H9 (cell line): ENCODE data around the gene DOC2B. TPM values are rescaled to one million over a fixed set of nuclear protein-coding genes. Genes with fewer than 3 reads are reported as not detected.

Experiments
- DNase-seq: peaks from one replicate; pipeline ENCODE4 v3.0.0-alpha.2; 2017
- H2AFZ ChIP-seq: one replicate; pipeline ENCODE4 v1.6.1; 2013; ENCODE audit warnings: mild to moderate bottlenecking, low read length, control low read depth, moderate library complexity
- H2AK5ac ChIP-seq: 2 replicates; pipeline ENCODE4 v1.6.1; 2013; ENCODE audit warnings: low read length, control low read depth, mixed read lengths; ENCODE audit not compliant: insufficient read length
- H2BK120ac ChIP-seq: one replicate; pipeline ENCODE4 v1.6.1; 2013; ENCODE audit warnings: low read depth, mild to moderate bottlenecking, low read length, control low read depth, inconsistent platforms; ENCODE audit not compliant: poor library complexity, severe bottlenecking
- H2BK12ac ChIP-seq: 2 replicates; pipeline ENCODE4 v1.6.1; 2013; ENCODE audit warnings: low read length, control low read depth, mixed read lengths, low read depth; ENCODE audit not compliant: insufficient read length
- H2BK15ac ChIP-seq: 2 replicates; pipeline ENCODE4 v1.6.1; 2013; ENCODE audit warnings: low read depth, low read length, control low read depth
- H2BK20ac ChIP-seq: one replicate; pipeline ENCODE4 v1.6.1; 2013; ENCODE audit warnings: low read depth, mild to moderate bottlenecking, low read length, control low read depth, inconsistent platforms; ENCODE audit not compliant: poor library complexity, severe bottlenecking
- H2BK5ac ChIP-seq: 2 replicates; pipeline ENCODE4 v1.6.1; 2013; ENCODE audit warnings: low read length, control low read depth, mixed read lengths; ENCODE audit not compliant: insufficient read length
- H3K14ac ChIP-seq: 2 replicates; pipeline ENCODE4 v1.6.1; 2013; ENCODE audit warnings: low read length, control low read depth; ENCODE audit not compliant: insufficient read depth
- H3K18ac ChIP-seq: 2 replicates; pipeline ENCODE4 v1.6.1; 2013; ENCODE audit warnings: low read depth, mild to moderate bottlenecking, mixed read lengths, low read length, control low read depth; ENCODE audit not compliant: insufficient read length
- H3K23ac ChIP-seq: 2 replicates; pipeline ENCODE4 v1.6.1; 2013; ENCODE audit warnings: low read length, control low read depth, mixed read lengths, low read depth; ENCODE audit not compliant: insufficient read length
- H3K23me2 ChIP-seq: 2 replicates; pipeline ENCODE4 v1.6.1; 2013; ENCODE audit warnings: low read depth, mild to moderate bottlenecking, mixed read lengths, low read length, control low read depth; ENCODE audit not compliant: insufficient read length, poor library complexity, severe bottlenecking
- H3K27ac ChIP-seq: 2 replicates; pipeline ENCODE4 v1.5.1; 2013; ENCODE audit warnings: low read length, control low read depth, mixed read lengths, low read depth; ENCODE audit not compliant: insufficient read length
- H3K27me3 ChIP-seq: 2 replicates; pipeline ENCODE4 v1.6.1; 2013; ENCODE audit warnings: low read length, control low read depth, inconsistent platforms; ENCODE audit not compliant: insufficient read depth
- H3K4ac ChIP-seq: 2 replicates; pipeline ENCODE4 v1.6.1; 2013; ENCODE audit warnings: low read depth, mild to moderate bottlenecking, control low read depth, inconsistent platforms, low read length, moderate library complexity
- H3K4me1 ChIP-seq: 2 replicates; pipeline ENCODE4 v1.6.1; 2013; ENCODE audit warnings: low read length, control low read depth, inconsistent platforms; ENCODE audit not compliant: insufficient read depth
- H3K4me2 ChIP-seq: 2 replicates; pipeline ENCODE4 v1.6.1; 2013; ENCODE audit warnings: low read length, control low read depth, mixed read lengths; ENCODE audit not compliant: insufficient read length, insufficient read depth
- H3K56ac ChIP-seq: 2 replicates; pipeline ENCODE4 v1.6.1; 2013; ENCODE audit warnings: low read depth, mild to moderate bottlenecking, mixed read lengths, low read length, control low read depth; ENCODE audit not compliant: insufficient read length
- H3K79me1 ChIP-seq: 2 replicates; pipeline ENCODE4 v1.6.1; 2013; ENCODE audit warnings: low read depth, mild to moderate bottlenecking, moderate library complexity, low read length, control low read depth, inconsistent platforms; ENCODE audit not compliant: insufficient read depth, poor library complexity, severe bottlenecking
- H3K79me2 ChIP-seq: 2 replicates; pipeline ENCODE4 v1.6.1; 2013; ENCODE audit warnings: low read length, control low read depth, inconsistent platforms; ENCODE audit not compliant: insufficient read depth
- H3K9ac ChIP-seq: 2 replicates; pipeline ENCODE4 v1.6.1; 2013; ENCODE audit warnings: low read length, control low read depth, mixed read lengths; ENCODE audit not compliant: insufficient read length; ENCODE audit errors: extremely low read depth
- H3K9me3 ChIP-seq: one replicate; pipeline ENCODE4 v1.6.1; 2013; ENCODE audit warnings: low read depth, low read length, inconsistent platforms; ENCODE audit not compliant: control insufficient read depth
- H3T11ph ChIP-seq: one replicate; pipeline ENCODE4 v1.6.1; 2013; ENCODE audit warnings: mild to moderate bottlenecking, low read length, control low read depth, inconsistent platforms
- H4K20me1 ChIP-seq: one replicate; pipeline ENCODE4 v1.6.1; 2013; ENCODE audit not compliant: control insufficient read depth, insufficient read length, insufficient read depth
- H4K5ac ChIP-seq: 2 replicates; pipeline ENCODE4 v1.6.1; 2013; ENCODE audit warnings: low read depth, mild to moderate bottlenecking, mixed read lengths, low read length, control low read depth; ENCODE audit not compliant: insufficient read length
- H4K8ac ChIP-seq: replicated peaks from 2 replicates; pipeline ENCODE4 v1.6.1; 2013; ENCODE audit warnings: low read length, control low read depth, mixed read lengths, low read depth; ENCODE audit not compliant: insufficient read length
- H4K91ac ChIP-seq: 2 replicates; pipeline ENCODE4 v1.6.1; 2013; ENCODE audit warnings: low read depth, mild to moderate bottlenecking, moderate library complexity, mixed read lengths, low read length, control low read depth; ENCODE audit not compliant: insufficient read length
- H3K27ac Mint-ChIP-seq, 3 experiments: 2 replicates in 2 of 3; 3 replicates in 1 of 3; pipeline ENCODE4 v1.8.0; 2020 to 2021; ENCODE audit warnings: mixed read lengths in 3 of 3, mild to moderate bottlenecking in 1 of 3, moderate library complexity in 1 of 3
- H3K27me3 Mint-ChIP-seq: 2 replicates; pipeline ENCODE4 v1.8.0; 2021; ENCODE audit warnings: low read depth, mild to moderate bottlenecking, moderate library complexity, mixed read lengths
- H3K36me3 Mint-ChIP-seq, 3 experiments: 2 replicates in 2 of 3; 3 replicates in 1 of 3; pipeline ENCODE4 v1.8.0; 2020 to 2021; ENCODE audit warnings: low read depth in 3 of 3, mixed read lengths in 3 of 3; ENCODE audit not compliant: insufficient read depth in 1 of 3
- H3K4me1 Mint-ChIP-seq, 2 experiments: 2 replicates each; pipeline ENCODE4 v1.8.0; 2020; ENCODE audit warnings: mixed read lengths in 2 of 2
- H3K4me3 Mint-ChIP-seq, 2 experiments: 2 replicates in 1 of 2; 3 replicates in 1 of 2; pipeline ENCODE4 v1.8.0; 2020 to 2021; ENCODE audit warnings: mild to moderate bottlenecking in 2 of 2, mixed read lengths in 2 of 2, moderate library complexity in 1 of 2
- H3K9me3 Mint-ChIP-seq, 2 experiments: 2 replicates in 1 of 2; 3 replicates in 1 of 2; pipeline ENCODE4 v1.8.0; 2020; ENCODE audit warnings: mild to moderate bottlenecking in 2 of 2, mixed read lengths in 2 of 2, moderate library complexity in 1 of 2
- WGBS: extraction: QIAGEN DNeasy Blood & Tissue Kit; methylation state at CpG from one replicate; pipeline ENCODE4 v1.1.7; 2013; ENCODE audit warnings: missing lambda C conversion rate, low lambda C conversion rate, mixed read lengths; ENCODE audit not compliant: insufficient read length; ENCODE audit errors: extremely low coverage; 5-methylcytosine and 5-hydroxymethylcytosine counted together
- total RNA-seq: library from RNA; stranded (reverse); gene quantifications from 2 replicates; pipeline ENCODE4 v1.2.1, GENCODE V29; 2021
- TF ChIP-seq, protein P1 (sequence below): fragments of 200-600 bp; sonication (generic); conservative IDR thresholded peaks from 3 replicates; pipeline ENCODE4 v1.8.0; 2021; ENCODE audit warnings: antibody characterized with exemption, mild to moderate bottlenecking

The DOC2B gene
- total RNA-seq, 1 experiment from 2014 or later = 2.1 TPM

DNA sequence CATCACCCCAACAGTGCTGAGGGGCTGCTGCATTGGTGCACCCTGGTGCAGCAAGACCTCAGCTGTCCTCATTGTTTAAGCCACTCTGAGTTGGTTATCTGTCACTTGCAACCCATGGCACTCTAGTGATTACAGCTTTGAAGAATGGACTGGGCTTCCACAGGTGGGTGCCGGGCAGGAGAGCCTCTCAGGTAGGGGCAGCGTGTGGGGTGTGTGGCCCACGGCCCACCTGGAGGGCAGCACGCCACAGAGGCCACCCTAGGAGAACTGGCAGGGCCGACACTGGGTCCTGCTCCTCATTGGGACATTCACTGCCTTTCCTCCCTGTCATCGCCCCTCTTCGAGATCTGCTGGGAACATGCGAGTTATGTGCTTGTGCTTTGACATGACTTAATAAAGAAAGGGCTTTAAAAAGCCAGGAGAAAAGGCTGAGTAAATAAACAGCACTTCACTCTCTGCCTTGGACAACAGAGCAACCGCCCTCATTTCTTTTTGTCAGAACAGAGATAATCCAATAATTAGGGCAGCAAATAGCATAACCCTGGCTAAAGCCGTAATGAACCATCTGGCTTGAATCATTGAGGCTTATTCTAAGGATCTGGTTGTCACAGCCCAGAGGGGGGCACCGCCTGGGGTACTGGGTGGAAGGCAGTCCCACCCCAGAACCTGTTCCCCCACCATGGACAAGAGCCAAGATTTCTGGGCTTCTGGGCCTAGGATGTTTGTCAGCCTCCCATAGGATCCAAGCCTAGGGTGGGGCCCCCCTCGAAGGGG is 3.0 kb downstream of the DOC2B start:
- Histone ChIP-seq H2BK12ac (no peak overlapping the region), H3K9ac (no peak overlapping the region), H4K5ac (no peak overlapping the region), H3T11ph (no peak overlapping the region), H3K79me2 (no peaks in the 10 kb centered on the region), H4K91ac (no peak overlapping the region), H3K79me1 (no peaks in the 10 kb centered on the region), H3K23ac (no peak overlapping the region), H3K18ac (no peak overlapping the region), H3K56ac (no peak overlapping the region), H2BK120ac (no peak overlapping the region), H3K9me3 (no peaks in the 10 kb centered on the region), H3K14ac (no peak overlapping the region), H3K27me3 (peaks cover 11% of the 10 kb centered on the region; the same call in 1 of the 2 replicates), H4K20me1 (no peaks in the 10 kb centered on the region), H3K4me2 (no peak overlapping the region), H3K4me1 (no peaks in the 10 kb centered on the region), H2AFZ (no peak overlapping the region), H2BK5ac (no peak overlapping the region), H3K23me2 (peaks cover 4% of the 10 kb centered on the region), H3K27ac (no peak overlapping the region), H3K4ac (no peak overlapping the region), H2AK5ac (no peak overlapping the region), H2BK20ac (no peak overlapping the region), H4K8ac (no peak overlapping the region), H2BK15ac (no peak overlapping the region)
- H3K27ac Mint-ChIP-seq = peak overlapping the region in 1 of 3 experiments; percentile 44; a peak in 1 of 7 replicates
- H3K36me3 Mint-ChIP-seq = no peaks in the 10 kb centered on the region; a peak in 1 of 7 replicates
- peaks cover 55% of the 10 kb centered on the region for H3K27me3 Mint-ChIP-seq
- no CpG with 5 or more reads among the region's 12 CpGs for WGBS
- no peak overlapping the region for H3K4me3 Mint-ChIP-seq
- DNase-seq = no peak
- peaks cover 13 to 15% of the 10 kb centered on the region in 2 experiments for H3K4me1 Mint-ChIP-seq
- TF ChIP-seq, protein P1, sequence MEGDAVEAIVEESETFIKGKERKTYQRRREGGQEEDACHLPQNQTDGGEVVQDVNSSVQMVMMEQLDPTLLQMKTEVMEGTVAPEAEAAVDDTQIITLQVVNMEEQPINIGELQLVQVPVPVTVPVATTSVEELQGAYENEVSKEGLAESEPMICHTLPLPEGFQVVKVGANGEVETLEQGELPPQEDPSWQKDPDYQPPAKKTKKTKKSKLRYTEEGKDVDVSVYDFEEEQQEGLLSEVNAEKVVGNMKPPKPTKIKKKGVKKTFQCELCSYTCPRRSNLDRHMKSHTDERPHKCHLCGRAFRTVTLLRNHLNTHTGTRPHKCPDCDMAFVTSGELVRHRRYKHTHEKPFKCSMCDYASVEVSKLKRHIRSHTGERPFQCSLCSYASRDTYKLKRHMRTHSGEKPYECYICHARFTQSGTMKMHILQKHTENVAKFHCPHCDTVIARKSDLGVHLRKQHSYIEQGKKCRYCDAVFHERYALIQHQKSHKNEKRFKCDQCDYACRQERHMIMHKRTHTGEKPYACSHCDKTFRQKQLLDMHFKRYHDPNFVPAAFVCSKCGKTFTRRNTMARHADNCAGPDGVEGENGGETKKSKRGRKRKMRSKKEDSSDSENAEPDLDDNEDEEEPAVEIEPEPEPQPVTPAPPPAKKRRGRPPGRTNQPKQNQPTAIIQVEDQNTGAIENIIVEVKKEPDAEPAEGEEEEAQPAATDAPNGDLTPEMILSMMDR = no peak
- no peaks in the 10 kb centered on the region; a peak in 1 of 5 replicates for H3K9me3 Mint-ChIP-seq
